GM19238 (cell line): ENCODE data around the gene DYRK1A.

Experiments
- DNase-seq: peaks from one replicate; pipeline ENCODE4 v3.0.0; 2011; ENCODE audit warnings: low spot score; ENCODE audit not compliant: insufficient read length

The DYRK1A gene

GRCh38 chr21:37449302-37449937, 82.8 kb downstream of the DYRK1A start:
- DNase-seq, result no peak

GRCh38 chr21:37450445-37450941, 83.9 kb downstream of the DYRK1A start:
- no peak for DNase-seq

- DNase-seq, result no peak
Measured at GRCh38 chr21:37451446-37451845, 84.9 kb downstream of the DYRK1A start.

GRCh38 chr21:37452227-37452626, 85.7 kb downstream of the DYRK1A start:
- no peak for DNase-seq

- DNase-seq, result no peak
Measured at GRCh38 chr21:37453350-37453749, 86.8 kb downstream of the DYRK1A start.

GRCh38 chr21:37454869-37455503, 88.4 kb downstream of the DYRK1A start:
- DNase-seq, result no peak

GRCh38 chr21:37455504-37455911, 88.9 kb downstream of the DYRK1A start:
- no peak for DNase-seq

GRCh38 chr21:37458669-37459276, 92.2 kb downstream of the DYRK1A start:
- DNase-seq, result no peak

GRCh38 chr21:37459575-37459974, 93.0 kb downstream of the DYRK1A start:
- no peak for DNase-seq

GRCh38 chr21:37460196-37460595, 93.6 kb downstream of the DYRK1A start:
- no peak for DNase-seq

GRCh38 chr21:37461479-37461878, 94.9 kb downstream of the DYRK1A start:
- DNase-seq, result peak; percentile 6

- DNase-seq, result no peak
Measured at GRCh38 chr21:37462087-37462861, 95.7 kb downstream of the DYRK1A start.

- no peak for DNase-seq
Measured at GRCh38 chr21:37463083-37463801, 96.7 kb downstream of the DYRK1A start.

- DNase-seq, result no peak
Measured at GRCh38 chr21:37467082-37467481, 100.5 kb downstream of the DYRK1A start.

- no peak for DNase-seq
Measured at GRCh38 chr21:37468909-37469308, 102.3 kb downstream of the DYRK1A start.

- DNase-seq, result no peak
Measured at GRCh38 chr21:37469441-37469840, 102.9 kb downstream of the DYRK1A start.

GRCh38 chr21:37472581-37472980, 106.0 kb downstream of the DYRK1A start:
- no peak for DNase-seq

GRCh38 chr21:37473491-37473890, 106.9 kb downstream of the DYRK1A start:
- no peak for DNase-seq

GRCh38 chr21:37474342-37474741, 107.8 kb downstream of the DYRK1A start:
- DNase-seq, result no peak

- DNase-seq, result no peak
Measured at GRCh38 chr21:37475186-37475868, 108.8 kb downstream of the DYRK1A start.

GRCh38 chr21:37478794-37479193, 112.2 kb downstream of the DYRK1A start:
- DNase-seq, result no peak
